Neural crest cell (in vitro differentiated cells): Measurements from ENCODE around the gene SLC52A3. TPM values are rescaled to one million over a fixed set of nuclear protein-coding genes. Genes with fewer than 3 reads are reported as not detected.

ENCODE experiments used
- DNase-seq: peaks from one replicate; pipeline ENCODE4 v3.0.0; 2021; ENCODE audit warnings: low read depth, mixed read lengths, low spot score
- H3K27ac Mint-ChIP-seq: one replicate; pipeline ENCODE4 v1.8.0; 2021; ENCODE audit warnings: mild to moderate bottlenecking, mixed read lengths; ENCODE audit not compliant: unreplicated experiment
- H3K27me3 Mint-ChIP-seq: 2 replicates; pipeline ENCODE4 v1.8.0; 2021; ENCODE audit warnings: low read depth, mild to moderate bottlenecking, mixed read lengths
- H3K36me3 Mint-ChIP-seq: 2 replicates; pipeline ENCODE4 v1.8.0; 2021; ENCODE audit warnings: low read depth, mild to moderate bottlenecking, mixed read lengths
- H3K4me1 Mint-ChIP-seq: 2 replicates; pipeline ENCODE4 v1.8.0; 2021; ENCODE audit warnings: mixed read lengths
- H3K4me3 Mint-ChIP-seq: one replicate; pipeline ENCODE4 v1.8.0; 2021; ENCODE audit warnings: mild to moderate bottlenecking, mixed read lengths
- H3K9me3 Mint-ChIP-seq: 2 replicates; pipeline ENCODE4 v1.8.0; 2021; ENCODE audit warnings: mixed read lengths
- total RNA-seq: library from RNA; stranded (reverse); gene quantifications from 2 replicates; pipeline ENCODE4 v1.2.1, GENCODE V29; 2021
- TF ChIP-seq, protein P1 (sequence below): fragments of 200-600 bp; sonication (generic); conservative IDR thresholded peaks from 2 replicates; pipeline ENCODE4 v1.5.0; 2021; ENCODE audit warnings: antibody characterized with exemption, mild to moderate bottlenecking

Gene SLC52A3
- total RNA-seq, 1 donor from 2014 or later = not detected

GRCh38 chr20:739736-740135 lies 28.6 kb downstream of the SLC52A3 start:
- no peak overlapping the region for H3K4me3 Mint-ChIP-seq
- no peaks in the 10 kb centered on the region for H3K36me3 Mint-ChIP-seq
- H3K4me1 Mint-ChIP-seq = no peaks in the 10 kb centered on the region
- TF ChIP-seq, protein P1, sequence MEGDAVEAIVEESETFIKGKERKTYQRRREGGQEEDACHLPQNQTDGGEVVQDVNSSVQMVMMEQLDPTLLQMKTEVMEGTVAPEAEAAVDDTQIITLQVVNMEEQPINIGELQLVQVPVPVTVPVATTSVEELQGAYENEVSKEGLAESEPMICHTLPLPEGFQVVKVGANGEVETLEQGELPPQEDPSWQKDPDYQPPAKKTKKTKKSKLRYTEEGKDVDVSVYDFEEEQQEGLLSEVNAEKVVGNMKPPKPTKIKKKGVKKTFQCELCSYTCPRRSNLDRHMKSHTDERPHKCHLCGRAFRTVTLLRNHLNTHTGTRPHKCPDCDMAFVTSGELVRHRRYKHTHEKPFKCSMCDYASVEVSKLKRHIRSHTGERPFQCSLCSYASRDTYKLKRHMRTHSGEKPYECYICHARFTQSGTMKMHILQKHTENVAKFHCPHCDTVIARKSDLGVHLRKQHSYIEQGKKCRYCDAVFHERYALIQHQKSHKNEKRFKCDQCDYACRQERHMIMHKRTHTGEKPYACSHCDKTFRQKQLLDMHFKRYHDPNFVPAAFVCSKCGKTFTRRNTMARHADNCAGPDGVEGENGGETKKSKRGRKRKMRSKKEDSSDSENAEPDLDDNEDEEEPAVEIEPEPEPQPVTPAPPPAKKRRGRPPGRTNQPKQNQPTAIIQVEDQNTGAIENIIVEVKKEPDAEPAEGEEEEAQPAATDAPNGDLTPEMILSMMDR = no peak
- H3K9me3 Mint-ChIP-seq = peaks cover 2% of the 10 kb centered on the region
- H3K27me3 Mint-ChIP-seq = peaks cover 32% of the 10 kb centered on the region
- DNase-seq = no peak
- no peak overlapping the region for H3K27ac Mint-ChIP-seq

GRCh38 chr20:733861-734260 lies 34.4 kb downstream of the SLC52A3 start:
- Mint-ChIP-seq H3K4me1 (peaks cover 4% of the 10 kb centered on the region), H3K27me3 (peaks cover 34% of the 10 kb centered on the region), H3K9me3 (no peaks in the 10 kb centered on the region), H3K27ac (peak overlapping the region; percentile 6), H3K4me3 (no peak overlapping the region), H3K36me3 (no peaks in the 10 kb centered on the region)
- no peak for DNase-seq
- TF ChIP-seq, protein P1 = no peak

GRCh38 chr20:732727-733126 lies 35.6 kb downstream of the SLC52A3 start:
- Mint-ChIP-seq H3K27me3 (peaks cover 41% of the 10 kb centered on the region), H3K36me3 (no peaks in the 10 kb centered on the region), H3K27ac (no peak overlapping the region), H3K4me1 (peaks cover 8% of the 10 kb centered on the region), H3K4me3 (no peak overlapping the region), H3K9me3 (no peaks in the 10 kb centered on the region)
- DNase-seq = no peak
- TF ChIP-seq, protein P1 = no peak

GRCh38 chr20:731891-732560 lies 36.3 kb downstream of the SLC52A3 start:
- H3K27me3 Mint-ChIP-seq = peaks cover 48% of the 10 kb centered on the region
- no peaks in the 10 kb centered on the region for H3K9me3 Mint-ChIP-seq
- H3K4me1 Mint-ChIP-seq = peaks cover 8% of the 10 kb centered on the region
- TF ChIP-seq, protein P1 = no peak
- no peaks in the 10 kb centered on the region for H3K36me3 Mint-ChIP-seq
- no peak overlapping the region for H3K4me3 Mint-ChIP-seq
- no peak overlapping the region for H3K27ac Mint-ChIP-seq
- no peak for DNase-seq

DNA sequence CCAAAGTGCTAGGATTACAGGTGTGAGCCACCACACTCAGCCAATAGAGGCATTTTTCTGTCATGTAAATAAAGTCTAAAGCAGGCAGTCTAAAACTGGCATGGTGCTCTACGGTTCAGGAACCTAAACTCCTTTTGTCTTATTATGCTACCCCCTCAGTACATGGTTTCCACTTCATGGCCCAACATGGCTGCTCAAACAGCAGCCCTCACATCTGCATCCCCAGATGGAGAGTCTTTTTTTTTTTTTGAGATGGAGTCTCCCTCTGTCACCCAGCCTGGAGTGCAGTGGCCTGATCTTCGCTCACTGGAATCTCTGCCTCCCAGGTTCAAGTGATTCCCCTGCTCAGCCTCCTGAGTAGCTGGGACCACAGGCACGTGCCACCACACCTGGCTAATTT lies 38.3 kb downstream of the SLC52A3 start:
- no peaks in the 10 kb centered on the region for H3K36me3 Mint-ChIP-seq
- no peak overlapping the region for H3K27ac Mint-ChIP-seq
- H3K4me1 Mint-ChIP-seq = peaks cover 8% of the 10 kb centered on the region
- H3K27me3 Mint-ChIP-seq = peaks cover 69% of the 10 kb centered on the region
- no peak overlapping the region for H3K4me3 Mint-ChIP-seq
- H3K9me3 Mint-ChIP-seq = no peaks in the 10 kb centered on the region
- TF ChIP-seq, protein P1 = no peak
- DNase-seq = no peak
